NOMO-1 treated with dmso at 0.1 percent for 144 hours (cell line): ENCODE results near the gene ZNF521.

Experiments used
- DNase-seq: peaks from one replicate; lab custom pipeline; 2025; ENCODE audit not compliant: unreplicated experiment; lab: John Stamatoyannopoulos, UW

ZNF521 gene

DNA sequence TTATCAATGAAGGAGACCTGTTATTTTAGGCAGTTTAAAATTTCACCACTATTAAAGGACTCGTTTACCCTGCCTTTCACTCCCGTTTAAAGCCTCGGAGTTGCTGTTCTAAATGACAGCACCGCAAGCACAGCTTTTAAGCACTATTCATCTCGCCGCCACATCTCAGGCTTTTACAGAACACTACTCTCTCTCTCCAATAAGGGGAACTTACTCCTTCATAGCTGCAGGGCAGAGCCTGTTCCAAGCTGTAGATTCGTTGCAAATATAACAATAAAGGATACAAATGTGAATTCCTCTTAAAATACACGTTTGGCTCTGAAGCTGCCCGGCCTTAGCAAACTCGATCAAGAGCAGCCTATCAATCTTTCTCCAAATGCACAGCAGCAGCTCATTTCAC is 271.8 kb downstream of the ZNF521 start:
- no peak for DNase-seq

DNA sequence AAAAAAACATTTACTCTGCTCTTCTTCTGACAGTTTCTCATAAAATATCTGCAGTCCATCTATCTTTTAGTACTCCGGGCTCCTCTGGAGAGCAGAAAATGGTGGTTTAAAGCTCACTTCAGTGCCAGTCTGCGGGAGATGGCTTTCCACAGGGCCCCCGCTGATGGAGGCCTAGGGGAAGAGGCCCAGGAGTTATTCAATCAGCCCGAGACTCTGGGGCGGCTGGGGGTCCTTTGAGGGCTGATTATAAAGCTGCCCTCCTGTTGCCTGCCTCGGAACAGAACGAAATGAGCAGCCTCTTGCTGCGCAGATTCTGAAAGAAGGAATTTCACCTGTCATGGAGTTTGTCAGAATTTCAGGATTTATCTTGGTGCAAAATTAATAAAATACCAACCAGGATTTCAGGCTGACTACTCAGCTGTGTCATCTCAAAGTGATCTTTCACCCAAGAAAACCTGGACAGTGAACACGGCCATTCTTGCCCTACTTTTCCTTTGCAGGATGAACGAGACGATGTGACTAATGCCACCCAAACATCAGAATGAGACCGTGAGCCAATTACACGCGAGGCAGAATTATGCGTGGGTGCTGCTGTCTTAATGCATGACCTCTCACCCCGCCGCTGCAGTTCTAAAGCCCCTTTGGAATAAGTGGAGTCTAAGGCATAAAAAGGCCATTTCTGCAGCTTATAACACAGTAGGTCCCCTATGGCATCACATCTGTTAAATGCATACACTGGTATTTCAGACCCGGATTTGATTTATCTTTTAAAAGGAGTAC is 273.8 kb downstream of the ZNF521 start:
- no peak for DNase-seq

DNA sequence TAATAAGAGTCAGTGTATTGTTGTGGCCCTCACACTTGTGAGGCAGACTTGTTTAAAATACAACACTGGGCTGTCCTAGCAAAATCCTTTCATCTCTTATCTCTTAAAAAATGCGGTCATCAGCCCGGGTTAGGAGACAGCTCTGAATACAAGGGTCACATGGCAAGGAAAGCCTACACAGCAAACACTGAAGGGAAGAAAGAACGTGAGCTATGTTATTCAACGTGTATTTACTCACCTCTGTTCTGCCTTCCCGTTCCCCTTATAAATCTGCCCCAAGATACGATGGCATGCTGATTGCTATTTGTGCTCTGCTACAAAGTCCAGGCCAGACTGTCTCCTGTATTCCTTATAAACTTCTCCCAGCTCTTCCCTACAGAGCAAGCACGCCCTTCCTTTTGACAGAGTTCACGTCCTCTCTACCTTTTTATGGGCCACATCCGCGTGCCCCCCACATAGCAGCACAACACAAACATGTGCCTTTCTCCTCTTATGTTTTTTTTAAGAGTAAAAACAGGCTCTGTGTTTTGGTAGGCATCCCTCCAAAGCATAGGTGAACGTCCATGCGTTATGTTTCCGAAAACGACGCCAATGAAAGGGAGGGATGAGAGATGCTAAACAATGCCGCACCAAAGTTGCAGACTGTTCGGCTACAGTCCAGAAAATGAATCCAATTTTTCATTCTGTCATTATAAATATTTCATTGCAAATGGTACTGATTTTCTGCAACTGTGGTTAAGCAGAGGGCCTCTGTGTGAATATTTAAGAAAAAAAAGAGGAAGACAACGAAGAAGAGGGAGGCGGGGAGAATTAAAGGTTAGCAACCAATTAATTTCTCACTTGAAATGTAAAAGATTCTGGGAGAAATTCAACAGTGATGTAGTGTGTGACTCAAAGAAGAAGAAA is 274.7 kb downstream of the ZNF521 start:
- no peak for DNase-seq

DNA sequence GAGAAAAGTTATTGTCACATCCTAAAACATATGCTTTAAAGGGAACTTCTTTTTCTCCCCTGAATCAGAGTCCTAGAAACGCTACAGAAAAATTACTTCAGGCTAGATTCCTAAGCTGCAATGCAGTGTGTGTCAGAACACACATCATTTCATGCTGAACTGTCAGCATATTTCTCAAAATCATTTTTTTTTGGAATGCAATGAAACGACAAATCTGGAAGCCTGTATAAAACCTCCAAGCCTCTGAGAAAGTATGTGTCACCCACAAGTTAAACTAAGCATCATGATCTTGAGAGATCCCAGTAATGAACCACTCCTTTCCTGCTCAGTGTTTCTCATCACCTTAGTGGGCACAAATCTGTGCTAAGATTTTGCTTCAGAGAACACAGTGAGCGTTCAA is 276.2 kb downstream of the ZNF521 start:
- no peak for DNase-seq

DNA sequence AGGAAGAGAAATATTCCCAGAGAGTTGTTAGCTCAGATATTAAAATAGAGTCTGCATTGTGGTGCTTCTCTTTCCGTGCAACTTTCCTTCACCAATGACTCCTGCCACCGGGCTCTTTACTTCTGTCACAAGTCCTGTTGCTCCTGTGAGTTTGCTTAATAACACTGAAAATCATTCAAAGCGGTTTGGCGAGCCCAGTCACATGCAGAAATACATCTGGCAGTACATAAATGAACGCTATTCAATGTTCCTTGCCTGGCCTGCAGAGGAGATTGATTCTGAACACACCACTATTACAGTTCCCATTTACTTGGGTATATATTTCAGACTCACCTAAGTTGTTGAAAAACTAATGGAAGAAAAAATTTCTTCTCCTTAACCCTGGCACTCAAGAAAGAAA is 276.6 kb downstream of the ZNF521 start:
- no peak for DNase-seq

DNA sequence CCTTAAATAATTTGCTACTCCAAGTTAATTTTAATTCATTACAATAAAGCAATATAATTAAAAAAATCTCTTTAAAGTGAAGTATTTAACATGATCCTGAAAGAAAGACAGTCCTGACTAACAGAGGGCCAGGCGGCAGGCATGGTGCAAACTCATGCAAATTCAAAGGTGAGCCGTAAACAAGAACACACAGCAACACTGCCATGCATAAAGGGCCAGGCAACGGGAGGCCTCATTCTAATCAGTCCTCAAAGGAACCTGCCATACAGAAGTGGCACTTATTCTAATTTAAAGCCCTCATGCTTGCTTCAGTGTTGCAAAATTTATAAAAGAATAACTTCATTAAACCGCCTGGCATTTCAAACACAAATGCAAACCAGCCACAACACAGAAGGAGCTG is 277.0 kb downstream of the ZNF521 start:
- no peak for DNase-seq

DNA sequence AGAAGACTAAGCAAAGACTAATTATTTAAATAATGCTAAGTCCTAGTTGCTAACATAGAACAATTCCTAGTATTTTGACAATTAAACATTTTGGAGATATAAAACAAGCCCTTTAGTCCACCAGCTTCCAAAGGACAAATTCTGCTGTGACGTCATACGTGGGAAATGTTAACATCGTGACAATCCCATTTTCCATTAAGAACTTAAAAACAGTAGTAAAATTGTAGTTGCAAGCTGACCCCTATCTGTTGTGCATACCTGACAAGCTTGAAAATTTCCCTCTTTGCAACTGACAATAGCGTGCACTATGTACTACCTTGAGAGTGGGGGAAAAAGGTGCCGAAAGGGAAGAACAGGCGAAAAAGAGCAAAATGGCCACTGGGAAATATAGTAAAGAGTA is 279.8 kb downstream of the ZNF521 start:
- DNase-seq = no peak

DNA sequence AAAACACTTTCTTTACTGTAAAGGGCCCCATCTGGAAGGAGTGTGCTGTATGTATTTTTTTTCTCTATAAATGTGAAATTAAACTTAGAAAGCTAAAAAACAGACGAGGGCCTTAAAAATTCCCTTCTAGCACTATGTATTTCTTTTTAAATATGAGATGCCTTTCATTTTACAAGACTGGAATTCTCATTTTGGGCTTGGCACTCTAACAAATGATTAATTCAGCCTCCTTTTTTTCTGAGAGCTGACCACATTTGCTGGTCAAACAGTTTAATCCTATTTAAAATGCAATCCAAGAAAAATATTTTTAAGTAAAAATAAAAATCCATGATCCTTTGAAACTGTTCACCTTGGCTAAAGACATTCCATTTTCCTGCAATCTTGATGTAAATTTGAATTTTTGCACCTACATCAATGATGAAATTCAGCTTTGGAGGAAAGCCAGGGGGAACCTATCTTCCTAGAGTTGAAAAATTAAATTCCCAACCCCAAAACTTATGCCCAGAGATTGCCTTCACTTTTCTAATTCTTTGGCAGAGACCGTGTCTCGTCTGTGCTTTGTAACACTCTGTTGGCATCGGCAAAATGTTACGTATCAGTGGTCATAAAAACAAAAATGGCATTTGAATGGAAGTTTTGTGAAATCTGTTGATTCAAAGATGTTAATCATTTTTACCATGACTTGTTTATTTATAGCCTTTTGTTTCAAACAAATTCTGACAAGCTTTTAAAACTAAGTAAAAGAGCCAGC is 284.5 kb downstream of the ZNF521 start:
- no peak for DNase-seq

DNA sequence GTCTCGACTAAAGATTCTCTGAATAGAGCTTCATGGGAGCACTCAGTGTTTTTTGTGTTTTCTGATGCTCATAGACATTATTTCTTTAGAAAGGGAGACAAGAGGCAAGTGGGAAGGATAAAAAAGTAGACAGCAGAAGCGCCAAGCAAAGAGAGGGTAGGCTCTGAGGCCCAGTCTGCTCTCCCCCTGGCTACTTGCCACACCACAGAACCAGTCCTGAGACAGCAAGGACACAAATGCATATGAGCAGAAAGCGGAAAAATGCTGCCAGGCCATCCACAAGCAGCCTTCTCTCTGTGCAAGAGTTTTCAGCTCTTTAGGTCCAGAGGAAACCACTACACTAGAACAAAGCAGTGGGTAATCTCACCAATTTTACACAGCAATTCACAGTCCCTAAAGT is 285.4 kb downstream of the ZNF521 start:
- DNase-seq = no peak

DNA sequence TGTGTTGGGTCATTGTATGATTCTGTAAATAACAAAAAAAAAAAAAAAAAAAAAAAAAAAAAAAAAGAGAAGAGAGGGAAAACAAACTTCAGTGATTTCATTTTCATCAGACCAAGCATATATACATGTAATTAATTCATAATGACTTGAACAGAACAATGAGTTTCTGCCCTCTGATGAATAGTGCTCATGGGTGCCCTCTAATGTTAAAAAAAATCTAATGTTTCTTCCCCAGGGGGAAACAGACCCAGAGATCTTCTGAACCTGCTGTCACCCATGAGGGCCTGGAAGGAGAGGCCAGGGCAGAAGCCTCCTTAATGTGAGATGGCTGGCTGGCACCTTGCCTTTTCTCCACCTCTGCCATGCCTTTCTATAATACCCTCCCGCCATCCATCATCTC is 289.2 kb downstream of the ZNF521 start:
- no peak for DNase-seq

DNA sequence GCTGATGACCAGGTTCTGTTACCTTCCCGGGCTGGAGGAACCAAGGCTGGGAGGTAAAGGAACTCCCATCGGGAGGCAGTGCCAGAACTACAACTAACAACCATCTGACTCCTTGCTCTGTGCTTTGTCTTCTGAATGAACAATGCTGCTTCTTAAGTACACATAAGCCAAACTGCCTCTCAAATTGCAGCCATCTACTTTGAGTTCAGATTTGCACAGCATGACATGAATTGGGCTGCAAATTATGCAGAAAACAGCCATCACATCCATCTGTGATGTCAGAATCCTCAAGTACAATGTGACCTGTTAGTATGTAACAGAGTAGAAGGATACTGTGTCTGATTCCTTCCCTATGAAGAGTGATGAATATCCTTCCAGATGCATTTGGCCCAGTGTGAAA is 290.6 kb downstream of the ZNF521 start:
- no peak for DNase-seq

DNA sequence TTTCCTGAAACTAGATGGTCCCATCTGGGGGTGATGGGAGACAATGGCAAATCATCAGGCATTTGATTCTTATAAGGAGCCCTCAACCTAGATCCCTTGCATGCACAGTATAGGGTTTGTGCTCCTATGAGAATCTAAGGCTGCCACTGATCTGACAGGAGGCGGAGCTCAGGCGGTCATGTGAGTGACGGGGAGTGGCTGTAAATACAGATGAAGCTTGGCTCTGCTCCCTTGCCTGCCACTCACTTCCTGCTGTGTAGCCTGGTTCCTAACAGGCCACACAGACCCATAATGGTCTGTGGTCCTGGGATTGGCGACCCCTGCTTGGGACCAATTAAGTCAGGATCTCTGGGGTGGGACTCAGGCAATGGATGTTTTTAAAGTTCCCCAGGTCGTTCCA is 293.4 kb downstream of the ZNF521 start:
- no peak for DNase-seq

DNA sequence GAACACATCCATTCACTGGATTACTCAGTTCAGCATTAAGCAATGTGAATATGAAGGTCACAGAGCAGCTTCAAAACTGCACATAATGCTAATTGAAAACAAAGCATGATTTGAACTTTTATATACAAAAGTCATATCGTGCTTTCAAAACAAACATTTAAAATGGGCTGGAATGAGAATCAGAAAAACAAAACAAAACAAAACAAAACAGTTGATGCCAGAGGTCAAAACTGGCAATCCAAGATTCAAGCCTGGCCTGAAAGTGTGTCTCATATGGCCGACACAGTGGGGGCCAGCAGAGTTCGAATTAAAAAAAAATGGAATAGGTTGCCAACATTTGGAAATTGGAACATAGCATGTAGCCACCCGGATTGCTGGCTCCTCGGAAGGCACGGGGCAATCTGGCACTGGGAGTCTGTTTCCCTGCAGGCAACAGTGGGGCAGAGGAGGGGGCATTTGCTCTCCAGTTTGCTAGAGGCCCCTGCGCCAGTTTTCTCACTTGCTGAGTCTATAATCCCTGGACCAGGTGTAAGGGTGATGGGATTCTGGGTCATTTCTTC is 294.4 kb downstream of the ZNF521 start:
- DNase-seq = no peak

DNA sequence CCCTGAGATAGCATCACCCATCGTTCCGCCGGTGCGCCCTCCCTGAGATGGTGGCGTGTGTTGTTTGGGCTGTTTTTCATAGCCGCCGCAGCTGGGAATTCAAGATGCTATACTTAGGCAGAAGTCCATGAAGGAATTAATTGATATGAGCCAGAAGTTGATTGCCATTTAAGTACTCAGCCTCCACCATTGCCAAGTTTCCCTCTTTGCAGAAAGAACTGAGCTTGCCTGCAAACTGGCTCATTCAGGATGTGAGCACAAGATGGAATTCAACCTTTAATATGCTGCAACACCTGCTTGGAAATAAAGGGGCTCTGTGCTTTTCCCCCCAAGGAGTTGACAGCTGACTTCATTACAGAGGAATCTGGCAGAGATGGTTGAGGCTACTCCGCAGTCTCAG is 295.5 kb downstream of the ZNF521 start:
- no peak for DNase-seq

DNA sequence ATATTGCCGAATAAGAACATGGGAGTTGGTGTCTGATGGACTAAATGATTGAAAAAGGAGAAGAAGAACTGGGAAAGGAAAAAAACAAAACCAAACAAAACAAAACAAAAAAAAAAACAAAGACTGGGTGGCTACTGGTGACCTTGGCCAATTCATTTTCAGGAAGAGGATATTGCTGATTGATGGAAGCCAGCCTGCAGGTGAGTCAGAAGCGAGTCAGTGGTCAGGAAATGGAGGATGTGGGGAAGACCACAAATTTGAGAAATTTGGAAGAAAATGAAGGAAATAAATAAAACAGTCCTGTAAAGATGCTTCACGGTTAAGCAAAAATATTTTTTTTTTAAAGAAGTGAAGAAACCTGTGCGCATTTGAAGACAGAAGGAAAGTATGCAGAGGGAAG is 296.9 kb downstream of the ZNF521 start:
- DNase-seq = no peak

DNA sequence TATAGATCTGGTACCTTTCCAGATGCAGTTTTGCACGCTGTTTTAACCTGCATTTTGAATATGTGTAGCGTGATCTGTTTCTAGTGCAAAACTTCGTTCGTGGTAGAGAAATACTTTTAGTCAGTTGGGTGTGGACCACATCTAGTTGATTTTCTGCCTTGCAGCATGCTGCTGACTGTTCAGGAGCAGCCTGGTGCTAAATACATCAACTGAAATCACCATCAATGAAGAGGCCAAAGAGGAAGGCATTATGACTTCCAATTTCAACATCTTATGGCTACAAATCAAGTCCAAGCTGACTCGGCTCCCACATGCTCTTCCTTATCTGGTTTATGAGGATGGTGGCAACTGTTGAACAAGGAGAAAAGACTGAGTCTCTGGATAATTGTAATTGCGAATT is 298.5 kb downstream of the ZNF521 start:
- no peak for DNase-seq

DNA sequence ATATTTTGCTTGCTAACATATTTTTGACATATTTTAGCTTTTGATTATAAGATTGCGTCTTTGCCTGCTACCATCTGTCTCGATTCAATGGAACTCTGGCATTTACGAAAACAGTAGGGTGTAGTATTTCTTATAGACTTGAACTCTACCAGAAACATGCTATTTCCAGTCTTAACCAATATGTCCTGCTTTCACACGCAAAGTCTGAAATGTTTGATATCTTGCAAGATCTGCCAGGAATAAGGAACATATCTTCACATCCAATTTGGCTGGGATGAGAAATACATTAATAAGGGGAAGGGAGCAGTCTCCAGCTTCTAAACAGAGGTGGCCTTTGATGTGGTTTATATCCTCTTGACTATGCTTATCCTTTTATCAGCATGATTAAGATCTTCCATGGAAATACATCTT is 299.4 kb downstream of the ZNF521 start:
- DNase-seq = no peak

DNA sequence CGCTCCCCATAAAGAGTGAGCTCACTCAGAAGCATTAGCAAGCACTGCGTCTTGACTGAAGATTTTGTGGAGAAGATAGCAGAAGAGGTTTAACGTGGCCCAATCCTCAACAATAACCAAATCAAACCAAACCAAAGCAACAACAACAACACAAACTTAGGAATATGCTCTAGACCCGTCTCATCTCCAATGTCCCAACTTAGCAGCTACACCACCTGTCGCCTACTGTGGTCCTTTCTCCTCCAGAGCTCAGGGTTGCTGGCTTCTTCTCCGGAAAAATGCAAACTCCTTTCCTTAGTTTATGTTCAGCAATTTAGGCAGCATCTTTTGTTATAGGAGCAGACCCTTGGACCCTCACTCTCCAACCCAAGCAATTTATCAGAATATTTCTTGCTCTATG is 301.4 kb downstream of the ZNF521 start:
- DNase-seq = no peak

DNA sequence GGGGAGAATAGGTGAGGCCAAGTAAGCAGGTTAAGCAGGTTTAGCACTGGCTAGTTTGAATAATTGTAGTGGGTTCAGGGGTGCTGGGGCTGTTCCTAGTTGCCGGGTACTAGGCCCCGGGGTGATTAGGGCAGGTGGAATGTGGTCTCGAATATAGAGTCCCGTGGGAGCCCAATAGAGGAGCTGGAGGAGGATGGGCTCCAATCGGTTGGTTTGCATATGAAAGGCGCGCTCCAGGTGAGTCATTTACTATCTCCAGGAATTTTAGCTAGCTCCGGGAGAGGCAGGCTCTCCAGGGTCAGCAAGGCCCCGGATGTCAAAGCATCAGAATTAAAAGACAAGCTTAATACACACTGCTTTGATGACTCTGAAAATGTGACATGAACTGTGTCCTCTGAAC is 304.0 kb downstream of the ZNF521 start:
- DNase-seq = no peak

DNA sequence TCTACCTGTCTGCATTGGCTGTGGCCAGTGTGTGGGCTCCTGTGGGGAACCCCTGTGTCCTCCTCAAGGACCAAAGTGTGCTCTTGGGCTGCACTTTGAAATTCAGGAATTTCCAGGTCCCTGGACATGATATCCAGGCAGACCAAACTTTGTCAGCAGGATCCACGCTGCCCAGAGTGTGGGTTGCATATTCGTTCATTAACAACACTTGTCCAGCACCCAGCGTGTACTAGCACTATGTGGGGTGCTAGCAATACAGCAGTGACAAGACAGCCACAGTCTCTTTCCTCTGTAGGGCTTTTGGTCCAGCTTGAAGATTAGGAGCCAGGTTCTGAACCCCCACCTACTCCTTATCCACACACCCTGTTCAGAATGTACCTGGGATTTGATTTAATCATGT is 304.5 kb downstream of the ZNF521 start:
- DNase-seq = no peak

DNA sequence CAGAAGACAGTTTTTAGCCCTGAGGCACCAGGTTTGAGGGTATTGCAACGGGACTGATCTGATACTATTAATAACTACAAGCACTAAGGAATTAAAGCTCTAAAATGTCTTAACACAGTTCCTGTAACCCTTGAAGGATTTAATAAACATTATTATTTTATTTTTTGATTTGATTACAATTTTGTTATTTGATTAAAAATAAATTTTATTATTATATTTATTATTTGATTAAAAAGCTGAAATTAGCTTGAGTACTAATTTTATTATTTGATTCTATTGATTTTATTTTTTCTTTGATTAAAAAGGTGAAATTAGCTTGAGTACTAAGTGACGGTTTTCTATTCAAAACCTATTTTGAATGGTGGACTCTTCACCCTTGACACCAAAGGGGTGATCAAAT is 307.3 kb downstream of the ZNF521 start:
- DNase-seq = no peak
